ENCODE results near the gene SARNP.
"Not testable (repeated sequence)": the region's sequence is repeated elsewhere in the genome, so short reads cannot be mapped to it uniquely, and the experiment has no call there.

The SARNP gene

GRCh38 chr12:55817345-55818139 is at the start of gene SARNP, which contains the start of gene ORMDL2:
SARNP (minus strand) TSS chr12:55817724; CDS start chr12:55817701, 23 bp downstream.
ORMDL2 (plus strand) TSS chr12:55818041; CDS start chr12:55819000, 959 bp downstream.
- peak; percentile 98 for DNase-seq

- DNase-seq: not testable (repeated sequence)
Observed at GRCh38 chr12:55866454-55867004, 49.0 kb upstream of the SARNP start.

- no peak for DNase-seq
Observed at GRCh38 chr12:55865327-55865726, 47.8 kb upstream of the SARNP start.

GRCh38 chr12:55862931-55863330 is 45.4 kb upstream of the SARNP start:
- DNase-seq: not testable (repeated sequence)

- DNase-seq: no peak
Observed at GRCh38 chr12:55862286-55862685, 44.8 kb upstream of the SARNP start.

- no peak for DNase-seq
Observed at GRCh38 chr12:55861871-55862270, 44.3 kb upstream of the SARNP start.

GRCh38 chr12:55861396-55861795 is 43.9 kb upstream of the SARNP start:
- DNase-seq: no peak

- no peak for DNase-seq
Observed at GRCh38 chr12:55852740-55853139, 35.2 kb upstream of the SARNP start.

GRCh38 chr12:55850893-55851292 is 33.4 kb upstream of the SARNP start:
- DNase-seq: no peak

GRCh38 chr12:55850401-55850800 is 32.9 kb upstream of the SARNP start:
- no peak for DNase-seq

- DNase-seq: no peak
Observed at GRCh38 chr12:55849616-55850343, 32.3 kb upstream of the SARNP start.

GRCh38 chr12:55847603-55848291 is 30.2 kb upstream of the SARNP start:
- DNase-seq: no peak

GRCh38 chr12:55847033-55847432 is 29.5 kb upstream of the SARNP start:
- DNase-seq: no peak

GRCh38 chr12:55845785-55846496 is 28.4 kb upstream of the SARNP start:
- DNase-seq: no peak

- no peak for DNase-seq
Observed at GRCh38 chr12:55845361-55845760, 27.8 kb upstream of the SARNP start.

GRCh38 chr12:55844961-55845360 is 27.4 kb upstream of the SARNP start:
- no peak for DNase-seq

- DNase-seq: no peak
Observed at GRCh38 chr12:55843431-55843830, 25.9 kb upstream of the SARNP start.

- DNase-seq: no peak
Observed at GRCh38 chr12:55842681-55843429, 25.3 kb upstream of the SARNP start, which contains the start of gene MMP19. MMP19 (minus strand) TSS chr12:55842936; CDS start chr12:55842830, 106 bp downstream.

GRCh38 chr12:55840581-55841351 is 23.2 kb upstream of the SARNP start:
- no peak for DNase-seq

- DNase-seq: no peak
Observed at GRCh38 chr12:55839345-55840140, 22.0 kb upstream of the SARNP start.

All from stimulated activated CD4-positive, alpha-beta T cell treated with anti-CD3 and anti-CD28 coated beads, Interleukin-4, amount 100 ng/mL, for 24 hours (primary cell).